Lower leg skin (tissue), 3 donors: ENCODE results near the gene SHPK.

ENCODE experiments used
- POLR2A ChIP-seq, 2 donors: fragments of 450-650 bp; IDR thresholded peaks; one replicate each; pipeline ENCODE4 v1.6.1; 2016 to 2017; ENCODE audit warnings: antibody characterized with exemption in 2 of 2, mild to moderate bottlenecking in 1 of 2, moderate library complexity in 1 of 2
- TF ChIP-seq, protein P1 (sequence below), 3 donors: fragments of 450-650 bp; IDR thresholded peaks; one replicate each; pipeline ENCODE4 v1.5.1; 2016; ENCODE audit warnings: antibody characterized with exemption in 3 of 3, mild to moderate bottlenecking in 3 of 3, moderate library complexity in 2 of 3

GRCh38 chr17:3583456-3583855, 52.6 kb downstream of the SHPK start:
- TF ChIP-seq, protein P1, sequence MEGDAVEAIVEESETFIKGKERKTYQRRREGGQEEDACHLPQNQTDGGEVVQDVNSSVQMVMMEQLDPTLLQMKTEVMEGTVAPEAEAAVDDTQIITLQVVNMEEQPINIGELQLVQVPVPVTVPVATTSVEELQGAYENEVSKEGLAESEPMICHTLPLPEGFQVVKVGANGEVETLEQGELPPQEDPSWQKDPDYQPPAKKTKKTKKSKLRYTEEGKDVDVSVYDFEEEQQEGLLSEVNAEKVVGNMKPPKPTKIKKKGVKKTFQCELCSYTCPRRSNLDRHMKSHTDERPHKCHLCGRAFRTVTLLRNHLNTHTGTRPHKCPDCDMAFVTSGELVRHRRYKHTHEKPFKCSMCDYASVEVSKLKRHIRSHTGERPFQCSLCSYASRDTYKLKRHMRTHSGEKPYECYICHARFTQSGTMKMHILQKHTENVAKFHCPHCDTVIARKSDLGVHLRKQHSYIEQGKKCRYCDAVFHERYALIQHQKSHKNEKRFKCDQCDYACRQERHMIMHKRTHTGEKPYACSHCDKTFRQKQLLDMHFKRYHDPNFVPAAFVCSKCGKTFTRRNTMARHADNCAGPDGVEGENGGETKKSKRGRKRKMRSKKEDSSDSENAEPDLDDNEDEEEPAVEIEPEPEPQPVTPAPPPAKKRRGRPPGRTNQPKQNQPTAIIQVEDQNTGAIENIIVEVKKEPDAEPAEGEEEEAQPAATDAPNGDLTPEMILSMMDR (IDR thresholded peaks at IDR 0.05), result no peak
- TF ChIP-seq POLR2A (IDR thresholded peaks at IDR 0.05), result no peak
